ENCODE data around the gene HAX1. TPM values are rescaled to one million over a fixed set of nuclear protein-coding genes. Genes with fewer than 3 reads are reported as not detected.

HAX1 gene
- polyA plus RNA-seq, 1 donor from 2014 or later = 126 TPM

GRCh38 chr1:154260127-154260526 is 12.3 kb upstream of the HAX1 start:
- no peak overlapping the region for H2AFZ ChIP-seq (ENCODE audit: low read depth, low read length)
- no peak overlapping the region for H3K4me2 ChIP-seq (ENCODE audit: low read length)
- TF ChIP-seq, protein P1, sequence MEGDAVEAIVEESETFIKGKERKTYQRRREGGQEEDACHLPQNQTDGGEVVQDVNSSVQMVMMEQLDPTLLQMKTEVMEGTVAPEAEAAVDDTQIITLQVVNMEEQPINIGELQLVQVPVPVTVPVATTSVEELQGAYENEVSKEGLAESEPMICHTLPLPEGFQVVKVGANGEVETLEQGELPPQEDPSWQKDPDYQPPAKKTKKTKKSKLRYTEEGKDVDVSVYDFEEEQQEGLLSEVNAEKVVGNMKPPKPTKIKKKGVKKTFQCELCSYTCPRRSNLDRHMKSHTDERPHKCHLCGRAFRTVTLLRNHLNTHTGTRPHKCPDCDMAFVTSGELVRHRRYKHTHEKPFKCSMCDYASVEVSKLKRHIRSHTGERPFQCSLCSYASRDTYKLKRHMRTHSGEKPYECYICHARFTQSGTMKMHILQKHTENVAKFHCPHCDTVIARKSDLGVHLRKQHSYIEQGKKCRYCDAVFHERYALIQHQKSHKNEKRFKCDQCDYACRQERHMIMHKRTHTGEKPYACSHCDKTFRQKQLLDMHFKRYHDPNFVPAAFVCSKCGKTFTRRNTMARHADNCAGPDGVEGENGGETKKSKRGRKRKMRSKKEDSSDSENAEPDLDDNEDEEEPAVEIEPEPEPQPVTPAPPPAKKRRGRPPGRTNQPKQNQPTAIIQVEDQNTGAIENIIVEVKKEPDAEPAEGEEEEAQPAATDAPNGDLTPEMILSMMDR (IDR thresholded peaks at IDR 0.05; ENCODE audit: poor library complexity, severe bottlenecking) = no peak
- no peak for TF ChIP-seq SMC3 (conservative IDR thresholded peaks at IDR 0.05; ENCODE audit: poor library complexity)
- TF ChIP-seq, protein P2, sequence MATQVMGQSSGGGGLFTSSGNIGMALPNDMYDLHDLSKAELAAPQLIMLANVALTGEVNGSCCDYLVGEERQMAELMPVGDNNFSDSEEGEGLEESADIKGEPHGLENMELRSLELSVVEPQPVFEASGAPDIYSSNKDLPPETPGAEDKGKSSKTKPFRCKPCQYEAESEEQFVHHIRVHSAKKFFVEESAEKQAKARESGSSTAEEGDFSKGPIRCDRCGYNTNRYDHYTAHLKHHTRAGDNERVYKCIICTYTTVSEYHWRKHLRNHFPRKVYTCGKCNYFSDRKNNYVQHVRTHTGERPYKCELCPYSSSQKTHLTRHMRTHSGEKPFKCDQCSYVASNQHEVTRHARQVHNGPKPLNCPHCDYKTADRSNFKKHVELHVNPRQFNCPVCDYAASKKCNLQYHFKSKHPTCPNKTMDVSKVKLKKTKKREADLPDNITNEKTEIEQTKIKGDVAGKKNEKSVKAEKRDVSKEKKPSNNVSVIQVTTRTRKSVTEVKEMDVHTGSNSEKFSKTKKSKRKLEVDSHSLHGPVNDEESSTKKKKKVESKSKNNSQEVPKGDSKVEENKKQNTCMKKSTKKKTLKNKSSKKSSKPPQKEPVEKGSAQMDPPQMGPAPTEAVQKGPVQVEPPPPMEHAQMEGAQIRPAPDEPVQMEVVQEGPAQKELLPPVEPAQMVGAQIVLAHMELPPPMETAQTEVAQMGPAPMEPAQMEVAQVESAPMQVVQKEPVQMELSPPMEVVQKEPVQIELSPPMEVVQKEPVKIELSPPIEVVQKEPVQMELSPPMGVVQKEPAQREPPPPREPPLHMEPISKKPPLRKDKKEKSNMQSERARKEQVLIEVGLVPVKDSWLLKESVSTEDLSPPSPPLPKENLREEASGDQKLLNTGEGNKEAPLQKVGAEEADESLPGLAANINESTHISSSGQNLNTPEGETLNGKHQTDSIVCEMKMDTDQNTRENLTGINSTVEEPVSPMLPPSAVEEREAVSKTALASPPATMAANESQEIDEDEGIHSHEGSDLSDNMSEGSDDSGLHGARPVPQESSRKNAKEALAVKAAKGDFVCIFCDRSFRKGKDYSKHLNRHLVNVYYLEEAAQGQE (IDR thresholded peaks at IDR 0.05; ENCODE audit: borderline replicate concordance) = no peak
- TF ChIP-seq EP300 (conservative IDR thresholded peaks at IDR 0.05; ENCODE audit: poor library complexity, severe bottlenecking) = no peak
- TF ChIP-seq MXI1 (conservative IDR thresholded peaks at IDR 0.05; ENCODE audit: poor library complexity, severe bottlenecking) = no peak
- TF ChIP-seq RAD21 (conservative IDR thresholded peaks at IDR 0.05) = no peak
- no peak for TF ChIP-seq POLR2AphosphoS5 (IDR thresholded peaks at IDR 0.05)
- H3K4me3 ChIP-seq (ENCODE audit: low read length) = no peak overlapping the region
- no peaks in the 10 kb centered on the region for H3K79me2 ChIP-seq (replicated peaks; ENCODE audit: insufficient read depth, low read length)
- no peaks in the 10 kb centered on the region for H3K9me2 ChIP-seq (ENCODE audit: insufficient read depth, low read length)
- H3K36me3 ChIP-seq (ENCODE audit: insufficient read depth, low read length) = peaks cover 36% of the 10 kb centered on the region
- peaks cover 4% of the 10 kb centered on the region for H4K20me1 ChIP-seq (ENCODE audit: insufficient read depth)
- no peak overlapping the region for H3K9ac ChIP-seq (ENCODE audit: low read length)
- H3K9me3 ChIP-seq (ENCODE audit: low read length) = no peaks in the 10 kb centered on the region
- H3K27ac ChIP-seq (ENCODE audit: low read length) = no peak overlapping the region
- no peaks in the 10 kb centered on the region for H3F3A ChIP-seq (ENCODE audit: insufficient read depth, low read length, poor library complexity, severe bottlenecking)
- H3K27me3 ChIP-seq (ENCODE audit: insufficient read depth, low read depth, low read length) = no peaks in the 10 kb centered on the region

GRCh38 chr1:154263465-154264332 is 8.7 kb upstream of the HAX1 start:
- Histone ChIP-seq H3K4me2 (ENCODE audit: low read length) (no peak overlapping the region), H3K4me3 (ENCODE audit: low read length) (no peak overlapping the region), H2AFZ (ENCODE audit: low read depth, low read length) (no peak overlapping the region), H3K27ac (ENCODE audit: low read length) (no peak overlapping the region), H3K27me3 (ENCODE audit: insufficient read depth, low read depth, low read length) (no peaks in the 10 kb centered on the region), H3F3A (ENCODE audit: insufficient read depth, low read length, poor library complexity, severe bottlenecking) (no peaks in the 10 kb centered on the region), H4K20me1 (ENCODE audit: insufficient read depth) (peaks cover 4% of the 10 kb centered on the region), H3K36me3 (ENCODE audit: insufficient read depth, low read length) (peaks cover 33% of the 10 kb centered on the region), H3K9me3 (ENCODE audit: low read length) (no peaks in the 10 kb centered on the region), H3K9me2 (ENCODE audit: insufficient read depth, low read length) (no peaks in the 10 kb centered on the region), H3K79me2 (replicated peaks; ENCODE audit: insufficient read depth, low read length) (no peaks in the 10 kb centered on the region), H3K9ac (ENCODE audit: low read length) (no peak overlapping the region)
- no peak for TF ChIP-seq MXI1 (conservative IDR thresholded peaks at IDR 0.05; ENCODE audit: poor library complexity, severe bottlenecking)
- TF ChIP-seq EZH2 (IDR thresholded peaks at IDR 0.05; ENCODE audit: borderline replicate concordance, insufficient read depth, low read length, poor library complexity, severe bottlenecking) = no peak
- no peak for TF ChIP-seq RAD21 (conservative IDR thresholded peaks at IDR 0.05)
- TF ChIP-seq POLR2AphosphoS5 (IDR thresholded peaks at IDR 0.05) = no peak
